Measurements from ENCODE around the gene HHIPL2. TPM values are rescaled to one million over a fixed set of nuclear protein-coding genes. Genes with fewer than 3 reads are reported as not detected.

The HHIPL2 gene
- total and polyA plus RNA-seq, 2 of the 4 experiments (the other 2 are of a cell fraction), result under 0.01 to 0.12 TPM

- POLR2A ChIA-PET (ENCODE audit: unreplicated experiment), result no interaction called here
- no peak overlapping the region for H2BK15ac ChIP-seq (ENCODE audit: low read depth, low read length)
- intact Hi-C loops (cut with micrococcal nuclease) (no loop called here), in situ Hi-C loops (cut with MboI; ENCODE audit: low sequenced_read_pairs) (no loop called here), dilution Hi-C loops (cut with HindIII; ENCODE audit: low sequenced_read_pairs, unreplicated experiment) (no loop called here)
- no peak overlapping the region for H3K18ac ChIP-seq (ENCODE audit: low read depth, low read length)
- no peak overlapping the region for H3K27ac ChIP-seq (ENCODE audit: insufficient read depth, low read length)
- no peak overlapping the region for H3K4ac ChIP-seq (ENCODE audit: low read depth, low read length)
- no peaks in the 10 kb centered on the region for H3K4me1 ChIP-seq (ENCODE audit: control insufficient read depth, insufficient read depth, low read length)
- CTCF ChIA-PET, result interaction anchor here (0.9 kb wide), 1 partner anchor 42 kb away, joined by 3 read pairs; no protein-coding TSS in a partner anchor
- no peak overlapping the region for H4K8ac ChIP-seq (ENCODE audit: low read depth in 2 of 2, low read length in 2 of 2)
- H2BK20ac ChIP-seq (ENCODE audit: low read depth, low read length), result no peak overlapping the region
- no peaks in the 10 kb centered on the region for H3K9me3 ChIP-seq (ENCODE audit: control insufficient read depth, insufficient read depth, low read length)
- no peaks in the 10 kb centered on the region for H3K36me3 ChIP-seq (ENCODE audit: control insufficient read depth, insufficient read depth, low read length)
- H2BK120ac ChIP-seq (ENCODE audit: low read depth, low read length), result no peak overlapping the region
- WGBS, 2 experiments (ENCODE audit: extremely low coverage in 2 of 2, insufficient read length in 1 of 2), result 75 to 100% methylated on average over 1 to 3 of the region's 5 CpGs
- no peak overlapping the region for H2AK5ac ChIP-seq (ENCODE audit: low read depth, low read length)
- no peak for TF ChIP-seq SMC3 (IDR thresholded peaks at IDR 0.05; ENCODE audit: low read depth, low read length)
- TF ChIP-seq FOS (IDR thresholded peaks at IDR 0.05; ENCODE audit: low read depth, low read length), result no peak
- TF ChIP-seq RFX5 (IDR thresholded peaks at IDR 0.05; ENCODE audit: low read depth, low read length), result no peak
- TF ChIP-seq USF2 (IDR thresholded peaks at IDR 0.05; ENCODE audit: low read depth, low read length), result no peak
- no peak for TF ChIP-seq CHD1 (IDR thresholded peaks at IDR 0.05; ENCODE audit: low read depth, low read length)
- no peak overlapping the region for H2BK5ac ChIP-seq (ENCODE audit: low read depth, low read length, poor library complexity, severe bottlenecking)
- no peak overlapping the region for H3K56ac ChIP-seq (ENCODE audit: extremely low read depth, insufficient read depth, low read length)
- no peak overlapping the region for H4K91ac ChIP-seq (ENCODE audit: insufficient read depth, low read depth, low read length)
- DNase-seq (no peak), ATAC-seq (ENCODE audit: low read depth) (no peak)
- no peak overlapping the region for H3K23ac ChIP-seq (ENCODE audit: low read depth, low read length)
- H3K79me1 ChIP-seq (ENCODE audit: low read depth in 1 of 2, low read length in 2 of 2), result no peaks in the 10 kb centered on the region
- no peak overlapping the region for H3K4me2 ChIP-seq (ENCODE audit: low read depth, low read length)
- no peak overlapping the region for H3K9ac ChIP-seq (ENCODE audit: low read depth, low read length)
- H4K5ac ChIP-seq (ENCODE audit: low read depth, low read length), result no peak overlapping the region
- H3K4me3 ChIP-seq (ENCODE audit: insufficient read depth, low read depth, low read length), result no peak overlapping the region
- BruUV-seq (replicated peaks), result no TSS peak
- no peaks in the 10 kb centered on the region for H3K9me1 ChIP-seq (ENCODE audit: insufficient read depth, low read length)
- H3K14ac ChIP-seq (replicated peaks; ENCODE audit: low read depth, low read length), result no peak overlapping the region
- H4K20me1 ChIP-seq (ENCODE audit: insufficient read depth, low read length), result no peaks in the 10 kb centered on the region
- no peak overlapping the region for H2AFZ ChIP-seq (replicated peaks; ENCODE audit: low read length, poor library complexity)
- no peak overlapping the region for H2AK9ac ChIP-seq (replicated peaks; ENCODE audit: low read depth, low read length, poor library complexity)
- no peaks in the 10 kb centered on the region for H3K27me3 ChIP-seq (ENCODE audit: control insufficient read depth, insufficient read depth, low read length)
These were observed 12.4 kb downstream of the HHIPL2 start for GRCh38 chr1:222535455-222535854.

Measured in IMR-90 (cell line).